ENCODE data around the gene XYLT2.
"Not testable (repeated sequence)": the region's sequence is repeated elsewhere in the genome, so short reads cannot be mapped to it uniquely, and the experiment has no call there.

Gene XYLT2

DNA sequence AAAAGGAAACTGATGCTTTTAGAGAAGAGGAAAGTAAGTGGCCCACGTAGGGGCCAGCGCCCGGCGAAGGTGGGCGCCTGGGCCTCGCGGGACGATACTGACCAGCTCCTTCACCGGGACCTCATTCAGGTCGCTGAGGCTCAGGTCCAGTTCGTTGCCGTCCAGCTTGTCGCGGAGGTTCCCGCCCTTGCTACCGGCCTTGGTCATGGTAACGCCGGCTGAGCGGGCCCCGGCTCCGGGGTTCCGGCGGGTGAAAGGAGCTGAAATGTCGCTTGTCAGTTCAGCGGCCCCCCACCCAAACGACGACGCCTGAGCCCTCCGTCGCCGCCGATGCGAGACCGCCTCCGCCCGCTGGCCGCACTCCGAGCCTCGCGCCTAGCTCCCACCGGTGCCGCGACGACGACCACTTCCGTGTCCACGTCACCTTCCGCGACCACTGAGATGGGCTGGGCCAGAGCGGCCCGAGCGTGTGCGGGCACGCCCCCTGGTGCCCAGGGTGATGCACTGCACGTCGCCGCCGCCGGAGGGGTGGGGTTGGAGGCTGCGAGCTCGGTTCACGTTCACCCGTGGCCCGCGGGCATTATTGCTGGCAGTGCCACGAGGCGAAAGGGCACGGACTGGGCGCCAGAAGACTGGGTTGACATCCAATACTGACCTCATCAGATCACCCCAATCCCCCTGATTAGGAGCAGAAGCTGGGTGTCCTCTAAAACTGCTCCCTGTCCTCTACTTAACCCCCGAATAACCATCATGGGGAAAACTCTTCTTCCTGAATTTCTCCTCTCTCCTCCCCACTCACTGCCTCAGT is 51.4 kb downstream of the XYLT2 start, which contains the start of gene LRRC59:
TSS of gene LRRC59 (minus strand) at position 413 of the 808 bp plus-strand sequence. CDS start at position 207, 206 bp downstream.
- DNase-seq: peak; percentile 91

DNA sequence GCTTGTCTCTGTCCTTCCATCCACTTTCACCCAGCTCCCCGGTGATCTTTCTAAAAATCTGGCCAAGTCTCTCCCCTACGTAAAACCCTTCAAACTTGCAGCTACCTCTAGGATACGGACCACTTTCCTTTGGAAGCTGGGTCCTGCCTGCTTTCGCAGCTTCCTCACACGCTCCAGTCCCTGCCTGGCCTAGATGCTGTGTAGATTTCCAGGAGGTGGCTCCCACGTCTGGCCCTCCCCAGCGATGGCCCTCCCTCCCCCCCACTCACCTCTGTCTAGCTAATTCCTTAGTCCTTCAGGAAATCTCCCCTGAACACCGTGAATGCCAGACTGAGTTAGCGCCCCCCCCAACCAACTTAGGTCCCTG is 52.0 kb downstream of the XYLT2 start:
- no peak for DNase-seq

DNA sequence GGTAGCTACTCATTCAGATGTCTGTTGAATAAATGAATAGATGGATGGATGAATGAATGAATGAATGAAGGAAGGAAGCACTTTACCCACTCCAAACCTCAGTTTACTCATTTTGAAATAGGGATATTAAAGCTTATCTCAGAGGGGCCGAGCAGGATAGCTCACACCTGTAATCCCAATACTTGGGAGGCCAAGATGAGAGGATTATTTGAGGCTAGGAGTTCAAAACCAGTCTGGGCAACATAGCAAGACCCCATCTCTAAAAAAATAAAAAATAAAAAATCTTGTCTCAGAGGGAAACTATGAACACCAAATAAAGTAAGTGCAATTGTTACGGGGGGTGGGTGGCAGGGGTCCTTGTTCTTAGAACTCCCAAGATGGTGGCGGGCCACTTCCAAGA is 52.7 kb downstream of the XYLT2 start:
- DNase-seq: not testable (repeated sequence)

DNA sequence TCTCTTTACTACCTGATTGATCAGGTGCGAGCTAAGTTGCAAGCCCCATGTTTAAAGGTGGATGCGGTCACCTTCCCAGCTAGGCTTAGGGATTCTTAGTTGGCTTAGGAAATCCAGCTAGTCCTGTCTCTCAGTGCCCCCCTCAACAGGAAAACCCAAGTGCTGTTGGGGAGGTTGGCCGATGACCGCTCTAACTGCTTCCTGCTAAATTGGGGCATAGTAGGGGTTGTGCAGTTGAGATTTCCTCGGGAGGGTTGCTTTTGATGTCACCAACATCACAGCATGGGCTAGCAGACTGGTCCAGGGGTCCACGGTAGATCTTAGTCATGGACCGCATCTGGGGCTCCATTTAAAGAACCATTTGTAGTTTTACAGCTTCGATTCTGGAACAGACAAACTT is 53.7 kb downstream of the XYLT2 start:
- DNase-seq: not testable (repeated sequence)

DNA sequence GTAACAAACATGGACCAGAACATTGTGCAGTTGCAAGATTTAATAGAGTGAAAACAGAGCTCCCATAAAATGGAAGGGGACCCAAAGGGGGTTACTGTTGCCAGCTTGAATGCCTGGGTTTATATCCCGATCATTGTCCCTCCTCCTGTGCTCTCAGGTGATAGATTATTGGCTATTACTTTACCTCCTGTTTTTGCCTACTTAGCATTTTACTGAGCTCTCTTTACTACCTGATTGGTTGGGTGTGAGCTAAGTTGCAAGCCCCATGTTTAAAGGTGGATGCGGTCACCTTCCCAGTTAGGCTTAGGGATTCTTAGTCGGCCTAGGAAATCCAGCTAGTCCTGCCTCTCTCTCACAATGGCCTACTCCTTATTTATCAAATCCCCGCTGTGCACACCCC is 59.4 kb downstream of the XYLT2 start:
- DNase-seq: not testable (repeated sequence)

DNA sequence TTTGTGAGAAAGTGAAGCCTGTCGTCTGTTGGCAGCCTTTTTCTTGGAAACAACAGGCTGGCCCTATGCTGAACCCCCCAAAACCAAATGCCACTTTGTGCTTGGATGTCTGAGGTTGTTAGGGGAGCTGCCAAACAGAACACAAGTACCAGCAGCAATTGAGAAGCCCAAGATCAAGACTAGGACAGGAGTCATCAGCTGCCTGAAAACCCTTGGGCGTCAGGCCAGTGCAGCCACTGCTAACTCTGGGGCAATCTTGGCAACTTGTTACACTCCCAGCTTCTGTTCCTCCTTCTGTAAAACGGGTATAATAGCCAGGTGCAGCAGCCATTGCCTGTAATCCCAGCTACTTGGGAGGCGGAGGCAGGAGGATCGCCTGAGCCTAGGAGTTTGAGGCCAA is 60.7 kb downstream of the XYLT2 start:
- DNase-seq: no peak

DNA sequence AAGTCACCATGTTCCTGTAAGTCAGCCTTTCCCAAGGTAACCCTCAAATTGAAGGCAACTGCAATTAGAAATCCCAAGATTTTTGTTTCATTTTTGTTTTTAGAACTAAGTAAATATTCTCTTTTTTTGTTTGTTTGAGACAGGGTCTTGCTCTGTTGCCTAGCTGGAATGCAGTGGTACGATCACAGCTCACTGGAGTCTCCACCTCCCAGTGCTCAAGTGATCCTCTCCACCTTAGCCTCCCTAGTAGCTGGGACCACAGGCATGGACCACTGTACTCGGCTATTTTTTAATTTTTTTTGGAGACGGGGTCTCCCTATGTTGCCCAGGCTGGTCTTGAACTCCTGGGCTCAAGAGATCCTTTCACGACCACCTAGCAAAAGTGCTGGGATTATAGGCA is 62.0 kb downstream of the XYLT2 start:
- no peak for DNase-seq
